Measurements from ENCODE around the gene NMU.
"Not testable (repeated sequence)": the region's sequence is repeated elsewhere in the genome, so short reads cannot be mapped to it uniquely, and the experiment has no call there.

NMU gene

DNA sequence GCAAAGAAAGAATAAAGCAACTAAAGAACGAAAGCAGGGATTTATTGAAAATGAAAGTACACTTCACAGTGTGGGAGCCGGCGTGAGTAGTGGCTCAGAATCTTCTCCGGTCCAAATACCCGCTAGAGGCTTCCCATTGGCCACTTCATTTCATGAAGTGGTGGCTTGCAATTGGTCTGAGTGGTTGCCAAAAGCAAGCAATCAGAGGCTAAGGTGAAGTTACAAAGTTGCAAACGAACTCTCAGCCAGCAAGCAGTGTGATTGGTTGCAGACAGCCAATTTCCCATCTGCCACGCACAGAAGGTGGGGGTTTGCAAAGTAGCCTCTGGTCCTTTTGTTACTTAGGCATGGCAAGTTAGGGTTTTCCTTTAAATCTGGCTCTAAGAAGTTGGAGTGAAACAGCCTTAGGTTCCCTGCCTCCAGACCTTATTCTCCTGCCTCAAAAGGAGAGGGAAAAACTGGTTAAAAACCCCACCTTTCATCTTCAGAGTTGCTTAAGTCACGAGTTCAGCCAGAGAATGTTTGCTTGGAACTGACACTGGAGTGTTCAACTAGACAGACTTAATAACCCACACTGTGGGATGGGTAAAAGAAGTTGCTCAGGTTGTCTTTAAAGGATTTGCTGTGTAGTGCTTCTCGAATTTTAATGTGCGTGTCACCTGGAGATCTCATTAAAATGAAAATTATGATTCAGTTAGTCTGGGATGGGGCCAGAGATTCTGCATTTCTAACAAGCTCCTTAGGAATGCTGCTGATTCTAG lies 82.5 kb downstream of the NMU start:
- DNase-seq: no peak

DNA sequence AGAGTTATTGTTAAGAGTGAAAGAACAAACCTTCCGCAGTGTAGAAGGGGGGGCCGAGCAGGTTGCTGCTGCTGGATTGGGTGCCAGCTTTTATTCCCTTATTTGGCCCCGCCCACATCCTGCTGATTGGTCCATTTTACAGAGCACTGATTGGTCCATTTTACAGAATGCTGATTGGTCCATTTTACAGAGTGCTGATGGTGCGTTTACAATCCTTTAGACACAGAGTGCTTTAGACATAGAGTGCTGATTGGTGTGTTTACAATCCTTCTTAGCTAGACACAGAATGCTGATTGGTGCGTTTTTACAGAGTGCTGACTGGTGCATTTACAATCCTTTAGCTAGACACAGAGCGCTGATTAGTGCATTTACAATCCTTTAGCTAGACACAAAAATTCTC lies 84.1 kb downstream of the NMU start:
- not testable (repeated sequence) for DNase-seq

DNA sequence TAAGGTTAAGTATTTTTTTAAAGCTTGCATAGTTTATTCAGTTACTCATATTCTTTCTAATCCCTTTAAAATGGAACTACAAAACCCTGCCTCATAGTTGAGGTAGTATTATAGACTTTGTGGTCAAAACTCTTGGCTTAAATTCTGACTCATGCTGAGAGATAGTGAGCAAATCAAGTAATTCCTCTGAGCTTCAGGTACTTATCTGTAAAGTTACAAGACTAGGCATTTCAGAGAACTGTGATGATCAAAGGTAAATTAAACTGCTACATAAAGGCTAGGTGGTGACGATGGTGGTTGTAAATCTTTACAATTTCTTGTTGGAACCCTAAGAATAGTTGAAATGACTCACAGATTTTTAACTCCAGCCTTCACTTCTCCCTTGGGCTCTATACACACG lies 86.2 kb downstream of the NMU start:
- DNase-seq: no peak

DNA sequence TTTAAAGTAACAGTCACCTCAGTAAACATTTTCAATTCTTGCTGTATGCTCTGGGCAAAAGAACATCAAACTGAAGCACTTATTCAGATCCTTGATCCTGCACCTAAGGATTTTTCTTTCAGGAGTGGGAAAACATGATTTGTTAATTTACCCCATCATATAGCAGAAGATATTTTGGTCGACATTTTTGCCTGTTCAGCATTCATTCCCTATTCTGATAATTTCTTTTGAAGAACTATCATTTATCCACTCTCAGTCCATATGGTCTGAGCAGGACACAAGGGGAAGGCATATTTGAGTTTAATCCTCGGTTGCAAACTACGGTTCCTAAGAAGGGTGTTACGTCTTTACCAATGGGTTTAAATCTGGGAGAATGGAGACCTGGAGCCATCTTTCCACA lies 88.2 kb downstream of the NMU start:
- DNase-seq: no peak

DNA sequence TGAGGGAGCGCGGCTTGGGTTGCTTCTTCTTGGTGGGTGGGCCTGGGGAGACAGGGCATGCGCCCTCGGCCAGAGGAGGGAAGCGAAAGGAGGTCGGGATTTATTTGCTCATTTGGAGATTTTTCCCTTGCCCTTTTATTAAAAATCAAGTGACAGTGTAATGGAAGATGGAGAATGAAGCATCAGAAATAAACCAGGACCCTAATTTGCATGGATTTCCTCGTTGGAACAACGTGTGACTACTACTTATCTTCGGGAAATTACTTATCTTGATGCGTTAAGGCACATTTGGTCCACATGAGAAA lies 88.7 kb downstream of the NMU start:
- DNase-seq: no peak

DNA sequence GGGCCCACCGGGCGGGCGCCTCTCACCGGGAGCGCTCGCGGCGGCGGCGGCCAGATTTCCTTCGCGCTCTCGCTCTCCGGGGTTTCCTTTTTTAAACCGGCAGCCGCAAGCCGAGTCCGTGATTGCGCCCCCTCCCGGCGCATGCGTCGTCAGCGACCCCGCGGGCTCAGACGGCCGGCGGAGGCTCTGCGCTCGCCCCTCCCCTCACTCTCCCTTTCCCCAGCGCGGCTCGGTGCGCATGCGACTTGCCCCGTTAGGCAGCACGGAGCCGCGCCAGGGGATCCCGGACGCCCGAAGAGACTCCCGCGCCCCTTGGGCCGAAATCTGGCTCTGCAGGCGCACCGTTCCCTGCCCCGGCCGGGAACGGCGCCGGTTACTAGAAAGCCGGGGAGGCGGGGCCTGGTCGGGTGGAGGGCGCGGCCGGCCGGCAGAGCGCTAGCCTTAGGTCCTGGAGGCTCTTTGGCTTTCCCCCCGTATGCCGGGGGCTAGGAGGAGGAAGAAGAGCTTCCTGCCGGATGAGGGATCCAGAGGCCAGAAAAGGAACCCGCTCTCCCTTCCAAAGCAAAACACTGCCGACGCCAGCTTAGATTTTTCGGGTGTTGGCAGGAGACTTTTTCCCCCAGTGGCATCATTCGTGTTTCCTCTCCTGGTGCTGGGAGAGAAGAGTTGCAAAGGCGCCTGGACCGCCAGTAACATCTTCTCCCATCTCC lies 89.2 kb downstream of the NMU start, which contains the start of gene CLOCK:
CLOCK (minus strand) TSS at position 154 of the 710 bp plus-strand sequence. CDS start 64,124 bp downstream, outside the sequence.
- DNase-seq: peak; percentile 93 to 97

DNA sequence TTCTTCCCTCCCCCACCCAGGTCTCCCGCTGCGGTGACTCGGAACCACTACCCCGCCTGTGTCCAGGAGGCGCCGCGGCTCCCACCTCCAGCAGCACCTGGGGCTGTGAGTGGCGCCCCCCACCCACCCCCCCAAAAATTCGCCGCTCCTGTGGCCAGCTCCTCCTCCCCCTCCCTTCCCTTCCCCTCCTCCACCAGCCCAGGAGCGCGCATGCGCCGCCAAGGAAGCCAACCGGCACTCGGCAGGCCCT lies 89.7 kb downstream of the NMU start:
- no peak for DNase-seq

DNA sequence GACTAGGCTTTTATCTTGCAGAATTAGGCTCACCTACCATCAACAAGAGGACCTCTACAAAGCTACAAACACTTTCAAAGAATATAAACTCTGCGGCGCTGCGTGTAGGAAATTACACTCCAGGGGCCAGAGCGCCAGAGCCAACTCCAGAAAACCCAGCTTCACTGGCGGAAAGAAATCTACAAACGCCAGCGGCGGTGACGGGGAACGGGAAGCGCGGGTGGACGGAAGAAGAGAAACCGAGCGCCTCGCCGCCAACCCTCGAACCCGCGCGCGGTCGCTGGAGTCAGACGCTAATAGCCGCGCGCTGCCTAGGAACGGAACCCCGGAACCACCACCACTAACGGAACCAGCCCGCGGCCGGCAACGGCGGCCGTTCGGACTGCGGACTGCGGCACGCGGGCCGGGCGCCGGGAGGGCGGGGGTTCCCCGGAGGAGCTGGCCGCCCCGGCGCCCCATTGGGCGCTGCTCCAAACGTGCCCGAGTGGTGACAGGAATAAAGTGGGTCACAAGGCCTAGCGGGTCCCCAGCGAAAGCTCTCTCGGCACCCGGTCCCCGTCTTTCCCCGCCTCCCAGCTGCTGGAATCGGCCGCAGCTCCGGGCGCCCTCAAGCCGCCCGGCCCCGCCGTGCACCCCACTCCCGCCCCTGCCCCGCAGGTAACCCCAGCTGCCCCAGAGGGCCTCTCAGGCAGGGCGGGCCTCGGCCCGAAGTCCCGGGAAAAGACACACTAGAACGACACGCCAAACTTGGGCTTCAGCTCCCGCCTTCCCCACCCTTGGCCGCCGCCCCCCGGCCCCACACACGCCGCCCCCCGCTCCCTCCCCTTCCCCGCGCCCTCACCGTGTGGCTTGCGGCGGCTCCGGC lies 90.2 kb downstream of the NMU start:
- DNase-seq: peak; percentile 93 to 96

All from Kasumi-1 (cell line).